GM10248 (cell line): ENCODE data around the gene HYPK.

Experiments
- CTCF ChIA-PET: fragments of 300-600 bp; sonication (Branson Sonifier 250); formaldehyde crosslinking; extraction: SDS; loops from one replicate; lab custom pipeline; 2021; ENCODE audit warnings: antibody characterized with exemption; lab: Yijun Ruan, JAX
- POLR2A ChIA-PET: fragments of 350-650 bp; sonication (Branson Sonifier 250); formaldehyde crosslinking; extraction: SDS; loops from one replicate; lab custom pipeline; 2020; ENCODE audit warnings: antibody characterized with exemption; lab: Yijun Ruan, JAX
- DNase-seq: peaks from one replicate; pipeline ENCODE4 v3.0.0; 2012; ENCODE audit errors: extremely low spot score
- CTCF ChIP-seq: IDR thresholded peaks from 2 replicates; pipeline ENCODE4 v1.5.1; 2012; ENCODE audit warnings: mild to moderate bottlenecking, low read depth; ENCODE audit errors: extremely low read depth, missing control alignments, control extremely low read depth

The HYPK gene

GRCh38 chr15:43793647-43794046 is 6.8 kb upstream of the HYPK start:
- POLR2A ChIA-PET = interaction anchor here (0.6 to 4.0 kb wide), 5 partner anchors 10 to 1244 kb away, joined by 3 to 18 read pairs (median 5); partner anchors contain the start of gene MFAP1
- CTCF ChIA-PET = interaction anchor here (0.9 to 8.8 kb wide), 2 partner anchors 16 to 24 kb away, joined by 3 to 59 read pairs; partner anchors contain the start of gene ELL3
- DNase-seq = no peak
- no peak for TF ChIP-seq CTCF

- no peak for TF ChIP-seq CTCF
- POLR2A ChIA-PET = interaction anchor here (0.7 to 4.0 kb wide), 5 partner anchors 9 to 505 kb away, joined by 5 to 18 read pairs (median 5); partner anchors contain the start of gene MFAP1
- DNase-seq = no peak
- CTCF ChIA-PET = interaction anchor here (1.5 to 4.3 kb wide), 3 partner anchors 11 to 24 kb away, joined by 7 to 17 read pairs (median 14); partner anchors contain the start of gene ELL3
These were observed 5.9 kb upstream of the HYPK start for GRCh38 chr15:43794269-43795037.

- CTCF ChIA-PET = interaction anchor here (0.7 to 4.3 kb wide), 4 partner anchors 10 to 24 kb away, joined by 3 to 17 read pairs (median 10); partner anchors contain the start of gene ELL3
- POLR2A ChIA-PET = interaction anchor here (0.6 to 4.0 kb wide), 5 partner anchors 9 to 154 kb away, joined by 3 to 18 read pairs (median 7); partner anchors contain the start of gene ELL3
- no peak for TF ChIP-seq CTCF
- no peak for DNase-seq
These were observed 5.2 kb upstream of the HYPK start for GRCh38 chr15:43795197-43795596.

- TF ChIP-seq CTCF = no peak
- DNase-seq = no peak
- ChIA-PET CTCF (interaction anchor here (0.7 to 4.3 kb wide), 5 partner anchors 9 to 28 kb away, joined by 3 to 17 read pairs (median 7); partner anchors contain the start of genes ELL3 and MFAP1), POLR2A (interaction anchor here (0.7 to 2.9 kb wide), 4 partner anchors 9 to 1173 kb away, joined by 4 to 14 read pairs (median 8); partner anchors contain the start of gene ELL3)
These were observed 4.4 kb upstream of the HYPK start for GRCh38 chr15:43795997-43796396.

GRCh38 chr15:43796566-43796965 is 3.8 kb upstream of the HYPK start:
- ChIA-PET POLR2A (interaction anchor here (0.6 to 2.9 kb wide), 7 partner anchors 10 to 1174 kb away, joined by 3 to 14 read pairs (median 7); partner anchors contain the start of gene ELL3), CTCF (interaction anchor here (2.0 to 4.3 kb wide), 3 partner anchors 20 to 28 kb away, joined by 5 to 17 read pairs (median 14); partner anchors contain the start of genes ELL3 and MFAP1)
- TF ChIP-seq CTCF = no peak

More at GRCh38 chr15:43796566-43796965, 3.8 kb upstream of the HYPK start:
- DNase-seq = no peak
